Endothelial cell (in vitro differentiated cells): ENCODE results near the gene UCN. TPM values are rescaled to one million over a fixed set of nuclear protein-coding genes. Genes with fewer than 3 reads are reported as not detected.
"Not testable (repeated sequence)": the region's sequence is repeated elsewhere in the genome, so short reads cannot be mapped to it uniquely, and the experiment has no call there.

Experiments used
- DNase-seq: peaks from one replicate; pipeline ENCODE4 v3.0.0; 2021; ENCODE audit warnings: low spot score
- H3K27ac Mint-ChIP-seq: one replicate; pipeline ENCODE4 v1.8.0; 2021; ENCODE audit warnings: mixed read lengths, inconsistent platforms; ENCODE audit not compliant: unreplicated experiment
- H3K27me3 Mint-ChIP-seq: one replicate; pipeline ENCODE4 v1.8.0; 2021; ENCODE audit warnings: mild to moderate bottlenecking, moderate library complexity, mixed read lengths, inconsistent platforms; ENCODE audit not compliant: unreplicated experiment
- H3K36me3 Mint-ChIP-seq: one replicate; pipeline ENCODE4 v1.8.0; 2021; ENCODE audit warnings: mild to moderate bottlenecking, low read depth, mixed read lengths, inconsistent platforms; ENCODE audit not compliant: unreplicated experiment
- H3K4me1 Mint-ChIP-seq: one replicate; pipeline ENCODE4 v1.8.0; 2021; ENCODE audit warnings: mild to moderate bottlenecking, mixed read lengths, inconsistent platforms; ENCODE audit not compliant: unreplicated experiment
- H3K4me3 Mint-ChIP-seq: one replicate; pipeline ENCODE4 v1.8.0; 2021; ENCODE audit warnings: mild to moderate bottlenecking, mixed read lengths, inconsistent platforms; ENCODE audit not compliant: unreplicated experiment
- H3K9me3 Mint-ChIP-seq: one replicate; pipeline ENCODE4 v1.8.0; 2021; ENCODE audit warnings: mixed read lengths, inconsistent platforms; ENCODE audit not compliant: unreplicated experiment
- total RNA-seq: library from RNA; stranded (reverse); fragmentation: NEBNext Ultra II Directional; extraction: Animal tissue kit (Norgen Biotek cat#: 25700); gene quantifications from one replicate; pipeline ENCODE4 v1.2.1, GENCODE V29; 2021; ENCODE audit not compliant: unreplicated experiment
- TF ChIP-seq, protein P1 (sequence below): fragments of 200-600 bp; sonication (generic); IDR thresholded peaks from one replicate; pipeline ENCODE4 v1.5.0; 2021; ENCODE audit warnings: antibody characterized with exemption; ENCODE audit not compliant: unreplicated experiment

Gene UCN
- total RNA-seq, 1 donor from 2014 or later: 1.5 TPM

GRCh38 chr2:27322766-27323595 lies 14.7 kb upstream of the UCN start, which contains the start of gene MPV17:
Gene MPV17, minus strand, starts transcription at chr2:27323097. Its CDS starts 580 bp downstream, at chr2:27322517.
- peaks cover 17% of the 10 kb centered on the region for H3K4me1 Mint-ChIP-seq
- H3K27me3 Mint-ChIP-seq: peaks cover 4% of the 10 kb centered on the region
- TF ChIP-seq, protein P1, sequence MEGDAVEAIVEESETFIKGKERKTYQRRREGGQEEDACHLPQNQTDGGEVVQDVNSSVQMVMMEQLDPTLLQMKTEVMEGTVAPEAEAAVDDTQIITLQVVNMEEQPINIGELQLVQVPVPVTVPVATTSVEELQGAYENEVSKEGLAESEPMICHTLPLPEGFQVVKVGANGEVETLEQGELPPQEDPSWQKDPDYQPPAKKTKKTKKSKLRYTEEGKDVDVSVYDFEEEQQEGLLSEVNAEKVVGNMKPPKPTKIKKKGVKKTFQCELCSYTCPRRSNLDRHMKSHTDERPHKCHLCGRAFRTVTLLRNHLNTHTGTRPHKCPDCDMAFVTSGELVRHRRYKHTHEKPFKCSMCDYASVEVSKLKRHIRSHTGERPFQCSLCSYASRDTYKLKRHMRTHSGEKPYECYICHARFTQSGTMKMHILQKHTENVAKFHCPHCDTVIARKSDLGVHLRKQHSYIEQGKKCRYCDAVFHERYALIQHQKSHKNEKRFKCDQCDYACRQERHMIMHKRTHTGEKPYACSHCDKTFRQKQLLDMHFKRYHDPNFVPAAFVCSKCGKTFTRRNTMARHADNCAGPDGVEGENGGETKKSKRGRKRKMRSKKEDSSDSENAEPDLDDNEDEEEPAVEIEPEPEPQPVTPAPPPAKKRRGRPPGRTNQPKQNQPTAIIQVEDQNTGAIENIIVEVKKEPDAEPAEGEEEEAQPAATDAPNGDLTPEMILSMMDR: no peak
- H3K27ac Mint-ChIP-seq: peak within 1 kb of the TSS; percentile 100
- peaks cover 21% of the 10 kb centered on the region for H3K36me3 Mint-ChIP-seq
- H3K9me3 Mint-ChIP-seq: no peaks in the 10 kb centered on the region
- DNase-seq: peak; percentile 79
- H3K4me3 Mint-ChIP-seq: peak within 1 kb of the TSS; percentile 98

- peaks cover 4% of the 10 kb centered on the region for H3K27me3 Mint-ChIP-seq
- H3K36me3 Mint-ChIP-seq: peaks cover 19% of the 10 kb centered on the region
- no peaks in the 10 kb centered on the region for H3K9me3 Mint-ChIP-seq
- H3K4me3 Mint-ChIP-seq: peak overlapping the region; percentile 98
- peaks cover 17% of the 10 kb centered on the region for H3K4me1 Mint-ChIP-seq
- TF ChIP-seq, protein P1: no peak
- no peak for DNase-seq
- H3K27ac Mint-ChIP-seq: peak overlapping the region; percentile 100
Measured at GRCh38 chr2:27322301-27322765, 14.1 kb upstream of the UCN start.

DNA sequence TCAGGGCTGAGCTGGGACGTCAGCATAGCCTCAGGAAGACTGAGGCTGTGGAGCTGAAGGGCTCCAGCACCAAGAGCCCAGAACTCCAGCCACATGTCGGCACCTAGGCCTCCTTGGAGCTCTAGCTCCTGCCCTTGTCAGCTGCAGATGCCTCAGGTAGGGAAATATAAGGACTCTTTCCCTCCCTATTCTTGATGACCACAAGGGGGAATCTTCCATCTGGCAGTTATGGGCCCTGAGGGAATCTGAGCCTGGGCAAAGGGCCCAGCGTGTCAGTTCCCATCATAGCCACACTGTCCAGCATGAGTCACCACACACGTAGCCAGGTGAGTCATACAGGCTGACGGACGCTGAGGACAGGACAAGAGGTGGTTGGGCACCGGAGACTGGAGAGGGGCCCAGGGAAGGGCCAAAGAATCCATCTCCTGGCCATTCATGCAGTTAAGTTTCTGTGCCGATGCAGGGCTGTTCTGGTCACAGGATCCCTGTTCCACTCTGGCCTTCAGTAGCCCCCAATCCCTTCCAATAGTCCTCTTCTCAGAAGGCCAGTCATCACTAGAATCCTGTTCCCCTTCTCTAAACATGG lies 12.8 kb upstream of the UCN start:
- H3K4me3 Mint-ChIP-seq: peak overlapping the region; percentile 24
- H3K27me3 Mint-ChIP-seq: peaks cover 4% of the 10 kb centered on the region
- no peak overlapping the region for H3K27ac Mint-ChIP-seq
- TF ChIP-seq, protein P1: peak; percentile 51
- H3K9me3 Mint-ChIP-seq: no peaks in the 10 kb centered on the region
- peaks cover 8% of the 10 kb centered on the region for H3K36me3 Mint-ChIP-seq
- H3K4me1 Mint-ChIP-seq: peaks cover 17% of the 10 kb centered on the region
- no peak for DNase-seq

GRCh38 chr2:27319839-27320238 lies 11.6 kb upstream of the UCN start:
- H3K4me3 Mint-ChIP-seq, H3K36me3 Mint-ChIP-seq, H3K27me3 Mint-ChIP-seq, DNase-seq, H3K9me3 Mint-ChIP-seq, H3K27ac Mint-ChIP-seq: not testable (repeated sequence)
- H3K4me1 Mint-ChIP-seq: peaks cover 19% of the 10 kb centered on the region

GRCh38 chr2:27316655-27317412 lies 8.6 kb upstream of the UCN start:
- Mint-ChIP-seq H3K27ac (no peak overlapping the region), H3K4me1 (peaks cover 6% of the 10 kb centered on the region), H3K27me3 (no peaks in the 10 kb centered on the region), H3K4me3 (no peak overlapping the region), H3K36me3 (peaks cover 5% of the 10 kb centered on the region), H3K9me3 (no peaks in the 10 kb centered on the region)
- DNase-seq: no peak
- TF ChIP-seq, protein P1: no peak
